K562 (cell line): Measurements from ENCODE around the gene ZG16B. TPM values are rescaled to one million over a fixed set of nuclear protein-coding genes. Genes with fewer than 3 reads are reported as not detected.

ENCODE experiments used
- ATAC-seq: fragments of 200-7000 bp; cut with Tn5 transposase; 3 replicates; pipeline ENCODE4 v1.9.1; 2020; ENCODE audit warnings: moderate library complexity
- BruUV-seq: library from RNA; stranded (reverse); fragments of 400-500 nt; replicated peaks from 2 replicates; lab custom pipeline; 2021; lab: Mats Ljungman, UMichigan
- CTCF ChIA-PET: fragments of 300-600 bp; formaldehyde crosslinking; extraction: SDS; loops from one replicate; lab custom pipeline; 2021; ENCODE audit warnings: low intra/inter-chr PET ratio; lab: Yijun Ruan, JAX
- POLR2A ChIA-PET: fragments of 300-600, 350-650 bp; sonication (Branson Sonifier 250); formaldehyde crosslinking; extraction: SDS; loops from one replicate; lab custom pipeline; 2021; ENCODE audit warnings: antibody characterized with exemption, inconsistent platforms; lab: Yijun Ruan, JAX
- DNase-seq, 4 experiments: peaks; one replicate each; pipeline versions ENCODE4 v3.0.0 to v3.0.0-alpha.2; 2011 to 2018; ENCODE audit warnings: low spot score in 3 of 4, mixed read lengths in 3 of 4; ENCODE audit errors: extremely low read depth in 1 of 4
- FAIRE-seq: peaks from 2 replicates; lab custom pipeline; 2011; peaks lifted over from hg19 to GRCh38; lab: Jason Lieb, UNC
- H2AFZ ChIP-seq: 2 replicates; pipeline ENCODE4 v1.6.0; 2011; ENCODE audit warnings: low read depth, low read length, control low read depth, inconsistent platforms
- H3K27ac ChIP-seq: fragments of 200-600 bp; 3 replicates; pipeline ENCODE4 v1.8.0; 2011; ENCODE audit warnings: low read depth, mild to moderate bottlenecking, control low read depth, inconsistent platforms, low read length, moderate library complexity, mixed read lengths; ENCODE audit errors: extremely low read depth
- H3K27me3 ChIP-seq, 2 experiments: fragments of 300-600 bp in 1 of 2; 2 replicates in 1 of 2; 3 replicates in 1 of 2; pipeline versions ENCODE4 v1.6.0 to v1.8.0; 2011; ENCODE audit warnings: inconsistent platforms in 2 of 2, low read length in 2 of 2, mild to moderate bottlenecking in 1 of 2, mixed read lengths in 1 of 2, moderate library complexity in 1 of 2; ENCODE audit not compliant: control insufficient read depth in 2 of 2, insufficient read depth in 2 of 2
- H3K36me3 ChIP-seq: fragments of 300-600 bp; 3 replicates; pipeline ENCODE4 v1.8.0; 2011; ENCODE audit warnings: mild to moderate bottlenecking, low read length, inconsistent platforms; ENCODE audit not compliant: control insufficient read depth, insufficient read depth
- H3K4me1 ChIP-seq, 2 experiments: fragments of 200-600 bp in 1 of 2; replicated peaks in 1 of 2; 2 replicates in 1 of 2; 3 replicates in 1 of 2; pipeline versions ENCODE4 v1.5.1 to v1.8.0; 2011; ENCODE audit warnings: inconsistent platforms in 2 of 2, low read length in 2 of 2, mild to moderate bottlenecking in 1 of 2, mixed read lengths in 1 of 2, moderate library complexity in 1 of 2; ENCODE audit not compliant: control insufficient read depth in 2 of 2, insufficient read depth in 2 of 2
- H3K4me2 ChIP-seq: 2 replicates; pipeline ENCODE4 v1.6.1; 2011; ENCODE audit warnings: low read length, control low read depth, inconsistent platforms, mixed read lengths; ENCODE audit not compliant: insufficient read depth
- H3K4me3 ChIP-seq: fragments of 200-600 bp; sonication (generic), shearing (Covaris generic); 2 replicates; pipeline ENCODE4 v1.5.1; 2016; ENCODE audit warnings: control low read depth, inconsistent platforms
- H3K79me2 ChIP-seq: fragments of 200-600 bp; 3 replicates; pipeline ENCODE4 v1.8.0; 2011; ENCODE audit warnings: low read length, inconsistent platforms; ENCODE audit not compliant: control insufficient read depth, insufficient read depth
- H3K9ac ChIP-seq, 2 experiments: 2 replicates each; pipeline versions ENCODE4 v1.6.0 to v1.6.1; 2011; ENCODE audit warnings: low read depth in 2 of 2, low read length in 2 of 2, control low read depth in 1 of 2, inconsistent platforms in 1 of 2, mild to moderate bottlenecking in 1 of 2, mixed read lengths in 1 of 2; ENCODE audit not compliant: insufficient read depth in 1 of 2
- H3K9me1 ChIP-seq: one replicate; pipeline ENCODE4 v1.6.0; 2011; ENCODE audit warnings: inconsistent platforms, mild to moderate bottlenecking, low read length, moderate library complexity; ENCODE audit not compliant: control insufficient read depth, insufficient read depth
- H3K9me3 ChIP-seq: replicated peaks from 2 replicates; pipeline ENCODE4 v1.5.1; 2011; ENCODE audit warnings: low read depth, low read length, inconsistent platforms; ENCODE audit not compliant: control insufficient read depth, insufficient read depth
- H4K20me1 ChIP-seq: replicated peaks from 2 replicates; pipeline ENCODE4 v1.6.1; 2011; ENCODE audit warnings: low read length, inconsistent platforms, mixed read lengths; ENCODE audit not compliant: control insufficient read depth, insufficient read depth
- RFX1 ChIP-seq: fragments of 450-650 bp; IDR thresholded peaks from 2 replicates; pipeline ENCODE4 v1.6.1; 2016; ENCODE audit warnings: mild to moderate bottlenecking, moderate library complexity
- SP1 ChIP-seq: sonication (generic); formaldehyde crosslinking; IDR thresholded peaks from 2 replicates; pipeline ENCODE4 v1.8.1; 2022; ENCODE audit warnings: mild to moderate bottlenecking, missing genetic modification reagents
- WGBS: fragments of 100-300 bp; shearing (Covaris generic); methylation state at CpG from one replicate; pipeline ENCODE4 v1.1.6; 2016; ENCODE audit warnings: low coverage, mixed read lengths; ENCODE audit not compliant: insufficient coverage; ENCODE audit errors: missing lambda C conversion rate; 5-methylcytosine and 5-hydroxymethylcytosine counted together
- in situ Hi-C: fragments of 300-500 bp; cut with MboI; formaldehyde crosslinking; loops from 4 replicates; pipeline ENCODE4 v1.15.0; 2018; ENCODE audit warnings: inconsistent platforms, mixed read lengths
- intact Hi-C: fragments of 100-400 bp; cut with micrococcal nuclease; formaldehyde crosslinking; loops from 2 replicates; pipeline ENCODE4 v1.14.2; 2022
- polyA plus RNA-seq, 8 experiments: library from polyadenylated mRNA; depleted of rRNA in 4 of 8; stranded (reverse) in 5 of 8; unstranded in 3 of 8; fragments of >200 nt; fragmentation: Nextera tagmentation in 2 of 8; fragmentation: Illumina TruSeq in 1 of 8; extraction: Ambion mirVana in 2 of 8; extraction: Trizol in 1 of 8; gene quantifications; 2 replicates each; pipeline versions ENCODE4 v1.2.1 to v1.2.3, GENCODE V29; 2011 to 2014; ENCODE audit warnings: inconsistent platforms in 1 of 8, missing spikeins in 1 of 8
- total RNA-seq, 7 experiments: library from RNA; depleted of rRNA in 6 of 7; stranded (reverse); fragments of >200 nt in 6 of 7; fragmentation: Illumina TruSeq in 2 of 7; extraction: Trizol in 2 of 7; gene quantifications; 2 replicates each; pipeline versions ENCODE4 v1.2.1 to v1.2.3, GENCODE V29; 2011 to 2021; ENCODE audit warnings: low replicate concordance in 1 of 7

The ZG16B gene
- total and polyA plus RNA-seq, 9 of the 15 experiments (the other 6 are each of a cell fraction or from before 2014, with no cell fraction given), result 0.25 to 0.43 (median 0.34) TPM; not detected in 5

GRCh38 chr16:2841606-2842339 is 11.7 kb downstream of the ZG16B start:
- Histone ChIP-seq H3K27ac (no peak overlapping the region), H3K79me2 (no peaks in the 10 kb centered on the region), H3K4me1 (peaks cover 3 to 34% of the 10 kb centered on the region in 2 experiments; a peak in 3 of 5 replicates), H3K9ac (no peak overlapping the region), H4K20me1 (no peaks in the 10 kb centered on the region; the same call in 1 of the 2 replicates), H3K4me3 (peak overlapping the region; percentile 12; the same call in 1 of the 2 replicates), H3K9me3 (no peaks in the 10 kb centered on the region), H3K27me3 (peaks cover 0 to 15% of the 10 kb centered on the region in 2 experiments; a peak in 1 of 5 replicates), H3K4me2 (peak overlapping the region; percentile 63; the same call in 1 of the 2 replicates)
- in situ Hi-C loops, result no loop called here
- no TSS peak for BruUV-seq
- WGBS, result 51% methylated on average over 16 of the region's 18 CpGs
- ChIA-PET CTCF (interaction anchor here (0.7 kb wide), 1 partner anchor 27 kb away, joined by 4 read pairs; no protein-coding TSS in a partner anchor), POLR2A (interaction anchor here (0.6 kb wide), 1 partner anchor 169 kb away, joined by 3 read pairs; no protein-coding TSS in a partner anchor)
- intact Hi-C loops, result loop anchor here (1.0 kb wide), 1 partner anchor 27 kb away; no protein-coding TSS in a partner anchor
- no peak for ATAC-seq
- TF ChIP-seq SP1 (no peak), RFX1 (peak; percentile 72)
- TF ChIP-seq, all 486 proteins: peak for 1
- Histone ChIP-seq H3K9me1 (no peaks in the 10 kb centered on the region), H2AFZ (peak overlapping the region; percentile 91), H3K36me3 (no peaks in the 10 kb centered on the region)
- DNase-seq (no peak), FAIRE-seq (no peak)
